ENCODE data around the gene C3orf18.
A peak's percentile ranks its signal among the peaks of the same experiment; 100 is the strongest.

C3orf18 gene

DNA sequence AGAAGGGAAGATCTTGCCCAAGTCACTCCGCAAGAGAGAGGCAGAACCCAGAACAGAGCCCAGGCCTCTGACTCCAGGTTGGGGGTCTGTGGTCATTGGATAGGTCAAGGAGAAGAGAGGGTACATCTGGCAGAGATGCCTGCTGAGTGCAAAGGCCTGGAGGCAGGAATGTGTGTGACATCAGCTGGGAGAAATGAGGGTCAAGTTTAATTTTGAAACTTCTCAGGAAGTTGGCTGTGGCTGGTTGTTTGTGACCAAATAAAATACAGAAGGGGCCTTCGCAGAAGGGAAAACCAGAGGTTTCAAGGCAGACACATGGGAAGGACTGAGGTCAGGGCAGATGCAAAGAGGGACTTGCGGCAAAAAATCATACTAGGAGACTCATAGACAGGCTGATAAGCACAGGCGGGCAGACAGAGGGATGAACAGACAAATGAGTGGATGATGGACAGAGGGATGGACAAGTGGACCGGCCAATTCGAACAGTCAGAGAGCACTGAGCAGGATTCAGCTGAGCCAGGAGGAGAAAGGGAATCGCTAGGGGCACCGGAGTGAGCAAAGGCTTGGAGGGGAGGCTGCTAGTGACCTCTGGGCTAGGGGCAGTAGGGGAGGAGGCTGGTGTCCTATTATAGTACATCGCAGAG is 35.4 kb downstream of the C3orf18 start:
- ATAC-seq = no peak
- Mint-ChIP-seq H3K36me3 (no peaks in the 10 kb centered on the region), H3K27ac (peak overlapping the region; percentile 1), H3K4me3 (no peak overlapping the region), H3K9me3 (no peaks in the 10 kb centered on the region), H3K4me1 (peaks cover 15% of the 10 kb centered on the region)
- DNase-seq (ENCODE audit: low spot score in 2 of 2) = no peak

DNA sequence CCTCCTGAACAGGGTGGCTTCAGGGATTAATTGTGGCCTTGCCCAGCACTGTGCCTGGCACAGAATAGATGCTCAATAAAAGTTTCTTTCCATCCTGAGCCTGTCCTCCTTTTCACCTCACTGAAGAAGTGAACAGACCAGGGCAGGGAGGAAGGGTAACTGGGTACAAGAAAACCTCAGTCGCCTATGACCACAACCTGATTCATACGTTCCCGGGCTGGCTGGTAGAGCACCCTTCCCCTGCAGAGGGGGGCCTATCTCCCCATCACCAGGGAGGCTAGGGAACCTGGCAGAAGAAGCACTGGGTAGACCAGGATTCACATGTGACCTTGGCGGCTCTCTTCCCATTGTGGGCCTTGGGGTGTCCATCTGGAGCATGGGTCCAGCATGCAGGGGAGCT is 36.3 kb downstream of the C3orf18 start:
- peaks cover 12% of the 10 kb centered on the region for H3K4me1 Mint-ChIP-seq
- H3K36me3 Mint-ChIP-seq = no peaks in the 10 kb centered on the region
- DNase-seq (ENCODE audit: low spot score in 2 of 2) (no peak), ATAC-seq (peak; percentile 68)
- no peak overlapping the region for H3K27ac Mint-ChIP-seq
- no peak overlapping the region for H3K4me3 Mint-ChIP-seq
- H3K9me3 Mint-ChIP-seq = no peaks in the 10 kb centered on the region

DNA sequence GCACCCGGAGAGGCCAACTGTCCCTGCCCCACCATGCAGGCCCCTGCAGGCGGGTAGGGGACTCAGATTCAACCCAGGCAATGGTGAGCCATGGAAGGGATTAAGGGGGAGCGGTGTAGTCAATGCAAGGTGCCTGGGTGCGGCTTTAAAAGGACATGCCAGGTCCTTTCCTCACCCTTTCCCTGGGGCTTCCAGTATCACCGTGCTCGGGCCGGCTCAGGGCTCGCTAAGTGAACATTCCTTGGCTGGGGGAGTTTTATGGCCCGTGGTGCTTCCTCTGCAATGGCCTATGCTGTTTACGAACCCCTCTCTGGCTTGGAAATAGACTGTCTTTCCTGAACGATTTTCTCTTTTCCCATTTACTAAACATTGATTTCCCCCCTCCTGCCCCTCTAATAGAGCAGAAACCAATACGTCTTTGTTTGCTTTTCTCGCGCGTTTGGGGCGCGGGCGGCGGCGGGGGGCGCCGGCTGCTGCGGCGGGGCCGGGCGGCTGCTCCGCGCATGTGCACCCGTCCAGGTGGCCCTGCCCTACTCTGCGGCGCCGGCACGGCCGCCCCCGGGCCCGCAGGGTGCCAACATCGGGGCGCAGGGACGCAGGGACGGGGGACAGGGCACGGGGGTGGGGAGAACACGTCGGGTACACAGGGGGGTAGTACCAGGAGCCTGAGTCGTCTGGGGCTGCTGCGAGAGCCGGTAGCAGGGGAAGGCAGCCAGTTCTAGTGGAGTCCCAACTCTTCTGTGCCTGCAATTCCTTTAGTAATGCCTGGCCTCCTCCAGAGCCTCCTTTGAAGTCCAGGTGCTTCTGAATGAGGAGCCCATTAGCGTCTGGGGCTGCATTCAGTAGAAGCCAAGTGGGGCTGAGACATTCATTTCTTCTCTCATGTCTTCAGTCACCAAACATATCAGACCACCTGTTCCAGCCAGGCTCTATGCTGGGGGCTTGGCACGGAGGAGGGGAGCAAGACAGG is 37.3 kb downstream of the C3orf18 start:
- DNase-seq (ENCODE audit: low spot score in 2 of 2) (no peak), ATAC-seq (no peak)
- no peak overlapping the region for H3K27ac Mint-ChIP-seq
- H3K36me3 Mint-ChIP-seq = no peaks in the 10 kb centered on the region
- H3K4me1 Mint-ChIP-seq = peaks cover 20% of the 10 kb centered on the region
- no peak overlapping the region for H3K4me3 Mint-ChIP-seq
- H3K9me3 Mint-ChIP-seq = no peaks in the 10 kb centered on the region

DNA sequence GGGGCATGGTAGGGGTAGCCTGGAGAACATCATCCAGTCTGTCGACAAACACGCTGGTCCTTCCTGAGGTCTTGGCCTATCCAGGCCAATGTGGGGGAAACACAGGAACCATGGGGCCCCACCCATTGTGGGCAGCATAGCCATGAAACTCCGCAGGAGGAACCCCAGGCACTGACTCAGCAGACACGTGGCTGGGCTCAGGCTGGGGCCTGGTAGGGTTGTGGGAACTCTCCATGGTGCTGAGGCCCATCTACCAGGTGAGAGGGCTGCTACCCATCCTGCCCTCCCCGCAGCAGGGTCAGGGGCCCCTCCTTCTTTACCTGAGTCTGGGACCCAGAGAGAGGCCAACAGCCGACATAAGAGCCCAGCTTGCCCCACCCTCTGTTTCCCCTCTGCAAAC is 41.6 kb downstream of the C3orf18 start:
- H3K36me3 Mint-ChIP-seq = no peaks in the 10 kb centered on the region
- H3K9me3 Mint-ChIP-seq = no peaks in the 10 kb centered on the region
- DNase-seq (ENCODE audit: low spot score in 2 of 2) (peak; percentile 59 to 70), ATAC-seq (peak; percentile 90)
- no peak overlapping the region for H3K4me3 Mint-ChIP-seq
- H3K27ac Mint-ChIP-seq = no peak overlapping the region
- peaks cover 14% of the 10 kb centered on the region for H3K4me1 Mint-ChIP-seq

DNA sequence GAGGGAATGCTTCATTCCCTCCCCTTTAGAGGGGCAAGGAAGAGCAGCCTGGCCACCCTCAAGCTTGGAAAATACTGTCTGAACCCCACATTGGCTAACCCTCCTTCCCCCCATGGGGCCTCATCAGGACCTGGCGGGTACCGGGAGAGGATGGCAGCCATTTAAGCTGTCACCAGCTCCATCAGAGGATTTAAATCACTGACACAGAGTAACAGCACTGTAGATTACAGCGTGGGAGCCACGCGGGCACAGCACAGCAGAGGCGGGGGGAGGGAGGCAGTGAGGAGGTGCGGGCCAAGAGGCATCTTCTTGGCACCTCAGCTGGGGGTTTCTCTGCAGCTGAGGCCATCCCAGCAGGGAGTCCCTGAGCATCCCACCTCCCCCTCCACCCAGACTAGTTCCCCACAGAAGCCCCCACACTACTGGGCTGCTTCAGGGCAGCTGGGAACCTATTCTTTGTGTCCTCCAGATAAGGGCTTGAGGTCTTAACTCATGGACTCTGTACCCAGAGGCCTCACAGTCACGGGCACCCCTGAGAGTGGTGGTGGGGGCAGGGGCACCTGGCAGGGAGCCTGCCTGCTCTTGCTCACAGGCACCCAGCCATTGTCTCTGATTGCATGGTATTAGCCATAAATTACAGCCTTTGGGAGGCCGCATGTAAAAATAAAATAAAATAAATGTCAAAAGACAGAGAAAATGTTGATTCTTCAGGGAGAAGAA is 42.2 kb downstream of the C3orf18 start:
- H3K36me3 Mint-ChIP-seq = no peaks in the 10 kb centered on the region
- no peak for ATAC-seq
- no peak overlapping the region for H3K4me3 Mint-ChIP-seq
- no peak for DNase-seq (ENCODE audit: low spot score in 2 of 2)
- H3K27ac Mint-ChIP-seq = no peak overlapping the region
- no peaks in the 10 kb centered on the region for H3K9me3 Mint-ChIP-seq
- peaks cover 14% of the 10 kb centered on the region for H3K4me1 Mint-ChIP-seq

DNA sequence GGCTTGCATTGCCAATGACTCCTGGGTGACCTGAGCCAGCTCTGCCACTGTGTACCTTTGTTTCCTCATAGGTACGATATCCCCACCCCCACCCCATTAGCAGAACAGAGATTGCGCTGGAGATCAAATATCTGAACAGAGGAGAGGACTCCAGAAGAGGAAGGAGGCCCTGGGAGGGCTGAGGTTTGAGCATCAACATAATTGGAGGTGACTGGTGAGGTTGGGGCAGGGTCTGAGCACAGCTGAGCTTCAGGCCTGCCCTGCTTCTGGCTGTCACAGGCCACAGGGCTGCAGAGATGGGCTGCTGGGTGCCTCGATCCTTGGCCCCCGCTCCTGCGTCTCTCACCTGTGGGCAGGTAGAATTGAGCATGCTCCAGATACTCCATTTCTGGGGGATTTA is 42.8 kb downstream of the C3orf18 start:
- Mint-ChIP-seq H3K4me3 (no peak overlapping the region), H3K36me3 (no peaks in the 10 kb centered on the region), H3K9me3 (no peaks in the 10 kb centered on the region), H3K27ac (no peak overlapping the region), H3K4me1 (peaks cover 15% of the 10 kb centered on the region)
- DNase-seq (ENCODE audit: low spot score in 2 of 2) (no peak), ATAC-seq (no peak)

DNA sequence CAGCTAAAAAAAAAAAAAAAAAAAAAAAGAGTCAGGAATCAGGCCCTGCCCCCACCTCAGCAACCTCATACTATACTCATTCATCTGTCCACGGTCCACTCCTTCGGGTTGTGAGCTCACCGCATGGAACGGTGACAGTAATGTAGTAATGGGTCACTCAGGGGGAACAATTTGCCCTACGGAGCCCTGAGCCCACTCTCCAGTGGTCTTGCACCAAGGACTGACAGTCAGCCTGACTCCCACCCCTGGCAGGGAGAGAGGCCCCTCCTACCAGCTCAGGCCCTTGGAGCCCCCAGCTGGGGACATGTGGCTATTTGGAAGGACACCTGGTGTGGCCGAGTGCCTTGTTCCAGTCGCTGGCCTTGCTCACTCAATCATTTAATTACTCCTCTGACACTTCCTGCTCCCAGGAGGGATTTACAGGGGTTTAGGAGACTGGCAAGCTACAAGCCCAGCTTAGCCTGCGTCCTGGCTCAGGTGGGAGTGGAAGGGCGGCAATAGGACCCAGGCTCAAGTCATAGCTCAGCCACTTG is 44.2 kb downstream of the C3orf18 start:
- DNase-seq (ENCODE audit: low spot score in 2 of 2) (no peak), ATAC-seq (no peak)
- H3K4me3 Mint-ChIP-seq = no peak overlapping the region
- H3K36me3 Mint-ChIP-seq = no peaks in the 10 kb centered on the region
- no peak overlapping the region for H3K27ac Mint-ChIP-seq
- H3K9me3 Mint-ChIP-seq = no peaks in the 10 kb centered on the region
- peaks cover 25% of the 10 kb centered on the region for H3K4me1 Mint-ChIP-seq

DNA sequence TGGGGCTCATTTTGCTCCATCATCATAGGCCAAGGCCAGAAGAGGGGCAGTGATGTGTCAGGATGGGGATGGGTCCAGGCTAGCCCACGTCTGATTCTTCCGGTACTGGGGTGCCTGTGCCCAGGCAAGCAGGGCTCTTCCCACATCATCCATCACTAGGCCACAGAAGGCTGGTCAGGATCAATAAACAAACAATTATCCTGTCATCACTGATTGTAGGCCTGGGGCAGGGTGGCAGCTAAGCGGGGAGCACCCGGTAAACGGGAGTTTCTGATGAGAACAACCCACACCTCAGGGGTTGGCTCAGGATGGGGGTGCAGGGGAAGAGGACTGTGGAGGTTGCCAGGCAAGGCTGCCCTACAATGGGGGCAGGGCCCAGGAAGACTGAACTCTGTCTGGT is 46.0 kb downstream of the C3orf18 start:
- H3K27ac Mint-ChIP-seq = peak overlapping the region; percentile 11
- no peak overlapping the region for H3K4me3 Mint-ChIP-seq

DNA sequence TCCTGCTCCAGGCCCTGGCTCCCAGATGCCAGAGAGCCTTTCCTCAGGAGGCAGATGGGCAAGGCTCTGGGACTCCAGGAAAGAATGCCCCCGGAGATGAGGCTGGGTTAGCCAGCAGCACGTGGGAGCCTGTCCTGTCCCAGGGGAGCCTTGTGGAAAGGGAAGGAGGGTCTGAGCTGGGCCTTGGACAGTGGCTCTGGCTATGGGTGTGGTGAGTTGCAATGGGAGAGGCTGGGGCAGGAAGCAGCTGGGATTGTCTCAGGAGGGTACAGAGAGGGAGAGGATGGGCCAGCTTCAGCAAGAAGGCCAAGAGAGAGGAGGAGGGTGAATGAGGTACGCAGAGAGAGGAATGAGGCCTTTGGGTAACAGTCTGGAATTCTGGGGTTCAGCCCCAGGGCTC is 46.7 kb downstream of the C3orf18 start:
- peaks cover 21% of the 10 kb centered on the region for H3K4me1 Mint-ChIP-seq
- ATAC-seq = no peak
- no peak overlapping the region for H3K4me3 Mint-ChIP-seq
- H3K27ac Mint-ChIP-seq = peak overlapping the region; percentile 11
- H3K36me3 Mint-ChIP-seq = no peaks in the 10 kb centered on the region
- H3K9me3 Mint-ChIP-seq = no peaks in the 10 kb centered on the region
- DNase-seq (ENCODE audit: low spot score in 2 of 2) = no peak

More for the DNA sequence above, 46.0 kb downstream of the C3orf18 start:
- DNase-seq (ENCODE audit: low spot score in 2 of 2) (no peak), ATAC-seq (no peak)
- H3K9me3 Mint-ChIP-seq = no peaks in the 10 kb centered on the region
- peaks cover 25% of the 10 kb centered on the region for H3K4me1 Mint-ChIP-seq
- H3K36me3 Mint-ChIP-seq = no peaks in the 10 kb centered on the region

DNA sequence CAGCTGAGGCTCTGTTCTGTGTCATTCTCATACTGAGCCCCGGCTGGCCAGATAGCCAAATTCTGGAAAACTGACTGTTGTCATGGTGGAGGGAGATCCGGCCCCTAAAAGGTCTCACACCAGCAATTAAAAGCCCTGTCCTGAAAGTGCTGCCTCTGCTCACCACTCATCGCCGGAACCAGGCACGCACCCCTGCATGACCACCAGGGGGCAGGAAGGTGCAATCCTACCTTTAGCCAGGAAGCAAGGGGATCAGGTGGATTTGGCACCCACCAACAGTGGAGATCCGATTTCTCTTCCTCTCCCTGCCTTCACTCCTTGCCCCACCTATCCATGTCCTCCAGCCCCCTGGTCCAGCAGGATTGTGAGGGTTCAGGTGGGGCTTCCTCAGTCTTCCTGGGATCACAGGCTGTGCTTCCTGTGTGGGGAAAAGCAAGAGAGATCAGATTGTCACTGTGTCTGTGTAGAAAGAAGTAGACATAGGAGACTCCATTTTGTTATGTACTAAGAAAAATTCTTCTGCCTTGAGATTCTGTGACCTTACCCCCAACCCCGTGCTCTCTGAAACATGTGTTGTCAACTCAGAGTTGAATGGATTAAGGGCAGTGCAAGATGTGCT is 48.0 kb downstream of the C3orf18 start:
- DNase-seq (ENCODE audit: low spot score in 2 of 2) (peak; percentile 66 to 87), ATAC-seq (peak; percentile 81)
- Mint-ChIP-seq H3K4me1 (peaks cover 17% of the 10 kb centered on the region), H3K9me3 (no peaks in the 10 kb centered on the region), H3K36me3 (no peaks in the 10 kb centered on the region), H3K4me3 (no peak overlapping the region), H3K27ac (peak overlapping the region; percentile 72)

DNA sequence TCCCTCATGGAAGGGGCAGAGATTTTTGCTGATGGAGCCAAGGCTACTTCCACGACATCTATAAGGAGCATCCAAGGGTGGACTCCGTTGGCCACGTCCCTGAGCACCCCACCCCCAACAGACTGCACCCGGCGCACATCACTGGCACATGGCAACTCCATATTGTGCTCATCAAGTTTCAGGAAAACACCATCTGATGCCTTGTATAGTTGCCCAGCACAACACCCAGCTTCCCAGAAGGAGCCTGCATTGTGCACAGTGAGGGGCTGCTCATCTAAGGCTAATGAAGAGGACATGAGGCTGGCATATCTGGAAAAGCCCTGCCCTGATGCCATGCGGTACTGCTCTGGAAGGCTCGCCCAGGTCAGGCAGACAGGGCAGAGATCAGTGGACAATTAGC is 49.1 kb downstream of the C3orf18 start:
- Mint-ChIP-seq H3K36me3 (no peaks in the 10 kb centered on the region), H3K27ac (no peak overlapping the region), H3K4me1 (peaks cover 17% of the 10 kb centered on the region), H3K9me3 (no peaks in the 10 kb centered on the region), H3K4me3 (no peak overlapping the region)
- DNase-seq (ENCODE audit: low spot score in 2 of 2) (no peak), ATAC-seq (no peak)

DNA sequence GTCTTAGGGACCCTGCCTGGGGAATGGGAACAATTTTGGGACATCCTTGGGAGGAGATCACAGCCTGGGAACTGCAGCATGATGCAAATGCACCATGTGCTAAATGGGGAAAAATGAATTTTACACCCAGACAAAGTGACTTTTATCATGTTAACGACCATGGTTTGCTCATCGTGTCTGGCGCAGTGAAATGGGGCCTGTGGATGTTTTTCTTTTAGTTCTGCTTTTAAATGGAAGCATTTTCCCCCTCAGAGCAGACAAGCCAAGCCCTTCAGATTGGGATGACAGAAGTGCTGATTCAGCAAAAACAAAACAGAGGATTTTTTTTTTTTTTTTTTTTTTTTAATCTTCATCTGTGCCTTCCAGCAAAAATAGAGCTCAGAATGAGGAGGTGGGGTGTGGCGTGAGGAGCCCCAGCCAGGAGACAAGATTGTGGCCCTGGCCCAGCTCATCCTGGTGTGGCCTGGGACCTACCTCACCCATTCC is 49.8 kb downstream of the C3orf18 start:
- Mint-ChIP-seq H3K4me3 (no peak overlapping the region), H3K4me1 (peaks cover 17% of the 10 kb centered on the region)

DNA sequence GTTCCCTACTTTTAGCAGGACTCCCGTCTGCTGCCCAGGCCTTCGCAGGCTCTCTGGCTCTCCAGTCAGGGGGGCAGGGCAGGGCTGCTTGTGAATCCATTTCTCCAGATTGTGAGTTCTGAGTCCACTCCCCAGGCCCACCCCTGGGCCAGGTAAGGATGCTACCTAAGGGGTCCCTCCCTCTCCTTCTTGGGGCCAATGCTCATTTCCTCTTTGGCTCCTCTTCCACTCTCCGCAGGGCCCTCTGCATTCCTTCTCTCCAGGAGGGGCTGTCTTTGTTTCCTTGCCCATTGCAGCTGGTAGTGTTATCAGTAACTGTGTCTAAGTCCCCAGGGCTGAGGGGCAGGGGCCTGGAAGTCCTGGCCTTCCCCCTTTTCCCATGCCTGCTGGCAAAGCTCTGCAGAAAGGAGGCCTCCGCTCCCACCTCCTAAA is 51.1 kb downstream of the C3orf18 start:
- Mint-ChIP-seq H3K4me1 (peaks cover 17% of the 10 kb centered on the region), H3K36me3 (no peaks in the 10 kb centered on the region), H3K27ac (peak overlapping the region; percentile 54), H3K9me3 (no peaks in the 10 kb centered on the region), H3K4me3 (no peak overlapping the region)
- no peak for DNase-seq (ENCODE audit: low spot score in 2 of 2)
- ATAC-seq = no peak

More for the DNA sequence above, 49.8 kb downstream of the C3orf18 start:
- H3K9me3 Mint-ChIP-seq = no peaks in the 10 kb centered on the region
- H3K27ac Mint-ChIP-seq = no peak overlapping the region
- no peaks in the 10 kb centered on the region for H3K36me3 Mint-ChIP-seq
- DNase-seq (ENCODE audit: low spot score in 2 of 2) (no peak), ATAC-seq (no peak)

DNA sequence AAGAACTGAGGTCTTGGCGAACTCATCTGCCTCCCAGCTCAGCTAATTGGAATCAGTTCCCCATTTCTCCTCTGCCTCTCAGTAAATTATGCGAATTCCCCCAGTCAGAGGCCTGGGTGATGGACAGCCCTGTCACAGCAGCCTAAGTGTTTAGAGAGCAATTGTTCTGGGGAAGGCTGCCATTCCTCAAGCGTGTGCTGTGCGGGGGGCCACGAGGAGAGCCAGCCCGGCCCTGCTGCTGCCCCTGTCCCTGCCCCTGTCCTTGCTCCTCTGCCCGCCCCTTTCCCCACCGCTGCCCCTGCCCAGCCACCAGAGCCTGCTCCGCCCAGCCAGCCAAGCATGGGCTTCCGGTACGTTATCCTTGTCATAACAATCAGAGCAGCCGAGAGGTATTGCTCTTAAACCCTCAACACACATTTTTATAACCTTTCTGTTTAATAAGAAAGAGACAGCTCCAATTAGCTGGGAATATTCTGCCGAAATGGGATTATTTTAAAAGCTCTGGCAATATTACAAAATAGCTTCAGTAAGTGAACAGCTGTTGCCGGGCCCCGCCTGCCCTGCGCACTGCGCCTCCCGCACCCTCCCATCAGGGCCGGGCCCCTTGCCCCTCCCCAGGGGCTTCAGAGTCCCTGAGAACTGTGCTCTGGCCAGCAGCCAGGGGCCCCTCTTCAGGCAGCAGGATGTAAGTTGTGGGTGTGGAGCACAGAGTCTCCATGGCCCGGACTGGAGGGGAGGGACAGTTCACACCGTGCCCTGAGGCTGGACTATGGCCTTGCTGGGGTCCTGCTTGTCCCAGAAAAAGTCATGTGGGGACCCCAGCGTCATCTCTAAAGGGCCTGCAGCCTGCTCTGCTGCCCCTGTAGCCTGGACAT is 51.7 kb downstream of the C3orf18 start:
- DNase-seq (ENCODE audit: low spot score in 2 of 2) (no peak), ATAC-seq (peak; percentile 27)
- Mint-ChIP-seq H3K4me3 (no peak overlapping the region), H3K4me1 (peaks cover 17% of the 10 kb centered on the region), H3K36me3 (no peaks in the 10 kb centered on the region), H3K9me3 (no peaks in the 10 kb centered on the region), H3K27ac (no peak overlapping the region)

Measured in stimulated activated effector memory CD8-positive, alpha-beta T cell treated with anti-CD3 and anti-CD28 coated beads, Interleukin-12 subunit alpha, Interleukin-12 subunit beta, amount 100 ng/mL, for 72 hours (primary cell).